GM12878 (cell line): Measurements from ENCODE around the gene SHISA7. TPM values are rescaled to one million over a fixed set of nuclear protein-coding genes. Genes with fewer than 3 reads are reported as not detected.

Experiments
- ATF7 ChIP-seq: fragments of 450-650 bp; IDR thresholded peaks from 2 replicates; pipeline ENCODE4 v1.6.1; 2016; ENCODE audit warnings: low read depth, mild to moderate bottlenecking
- BCL11A ChIP-seq: IDR thresholded peaks from 2 replicates; pipeline ENCODE4 v1.6.1; 2011; ENCODE audit warnings: low read depth, low read length
- CBX3 ChIP-seq: fragments of 200-600 bp; sonication (generic); IDR thresholded peaks from 2 replicates; pipeline ENCODE4 v1.6.1; 2016; ENCODE audit warnings: low read depth, borderline replicate concordance
- E4F1 ChIP-seq: fragments of 450-650 bp; IDR thresholded peaks from 2 replicates; pipeline ENCODE4 v1.6.1; 2018; ENCODE audit warnings: borderline replicate concordance, mild to moderate bottlenecking; ENCODE audit not compliant: partially characterized antibody
- ETV6 ChIP-seq, 2 experiments: fragments of 450-650 bp in 1 of 2; IDR thresholded peaks in 1 of 2; conservative IDR thresholded peaks in 1 of 2; 2 replicates each; pipeline ENCODE4 v1.6.1; 2014; ENCODE audit warnings: antibody characterized with exemption in 1 of 2, borderline replicate concordance in 1 of 2, low read depth in 1 of 2, mild to moderate bottlenecking in 1 of 2, moderate library complexity in 1 of 2
- FOS ChIP-seq: IDR thresholded peaks from 3 replicates; pipeline ENCODE4 v1.6.1; 2011; ENCODE audit warnings: borderline replicate concordance; ENCODE audit not compliant: insufficient read length; ENCODE audit errors: extremely low read depth
- HCFC1 ChIP-seq: fragments of 150-350 bp; IDR thresholded peaks from 2 replicates; pipeline ENCODE4 v1.6.1; 2014; ENCODE audit warnings: low read length
- KAT2A ChIP-seq: conservative IDR thresholded peaks from 2 replicates; pipeline ENCODE4 v1.6.1; 2011; ENCODE audit warnings: low read depth, low read length; ENCODE audit not compliant: control insufficient read depth
- MTA2 ChIP-seq: fragments of 450-650 bp; IDR thresholded peaks from 2 replicates; pipeline ENCODE4 v1.6.1; 2016; ENCODE audit warnings: low read depth, mild to moderate bottlenecking, moderate library complexity
- NR2F1 ChIP-seq: fragments of 450-650 bp; conservative IDR thresholded peaks from 2 replicates; pipeline ENCODE4 v1.6.1; 2017; ENCODE audit warnings: mild to moderate bottlenecking
- SIN3A ChIP-seq: IDR thresholded peaks from 2 replicates; pipeline ENCODE4 v1.6.1; 2012; ENCODE audit warnings: low read depth, low read length, improper control_type of control experiment
- SMARCA5 ChIP-seq: fragments of 450-650 bp; IDR thresholded peaks from 2 replicates; pipeline ENCODE4 v1.6.1; 2017; ENCODE audit warnings: mild to moderate bottlenecking
- USF1 ChIP-seq: IDR thresholded peaks from 2 replicates; pipeline ENCODE4 v1.6.1; 2011; ENCODE audit warnings: borderline replicate concordance, low read depth, mild to moderate bottlenecking, moderate library complexity, mixed read lengths, low read length; ENCODE audit not compliant: insufficient read depth; ENCODE audit errors: extremely low read length
- YY1 ChIP-seq: IDR thresholded peaks from 2 replicates; pipeline ENCODE4 v1.6.1; 2011; ENCODE audit warnings: low read depth, mild to moderate bottlenecking, low read length
- ZNF217 ChIP-seq: fragments of 450-650 bp; IDR thresholded peaks from 2 replicates; pipeline ENCODE4 v1.6.1; 2017; ENCODE audit warnings: antibody characterized with exemption, mild to moderate bottlenecking
- polyA plus RNA-seq, 11 experiments: library from polyadenylated mRNA; depleted of rRNA in 4 of 11; unstranded in 6 of 11; stranded (reverse) in 5 of 11; fragments of >200 nt; fragmentation: Nextera tagmentation in 4 of 11; fragmentation: Illumina TruSeq in 1 of 11; extraction: Ambion mirVana in 4 of 11; extraction: Trizol in 1 of 11; gene quantifications; 1 replicate in 1 of 11; 2 replicates in 10 of 11; pipeline versions ENCODE4 v1.2.1 to v1.2.3, GENCODE V29; 2011 to 2016; ENCODE audit warnings: inconsistent platforms in 2 of 11, missing spikeins in 2 of 11, low read depth in 1 of 11
- total RNA-seq, 4 experiments: library from RNA; depleted of rRNA in 3 of 4; stranded (reverse); fragments of >200 nt in 3 of 4; fragmentation: Illumina TruSeq in 1 of 4; extraction: Trizol in 1 of 4; gene quantifications; 2 replicates each; pipeline versions ENCODE4 v1.2.1 to v1.2.3, GENCODE V29; 2013 to 2021
- TF ChIP-seq, protein P1 (sequence below): IDR thresholded peaks from 2 replicates; pipeline ENCODE4 v1.6.1; 2011; ENCODE audit warnings: mild to moderate bottlenecking, low read depth, low read length, moderate library complexity; ENCODE audit not compliant: insufficient replicate concordance
- TF ChIP-seq, protein P2 (sequence below), 3 experiments: IDR thresholded peaks in 2 of 3; conservative IDR thresholded peaks in 1 of 3; 2 replicates each; pipeline ENCODE4 v1.5.1; 2011; ENCODE audit warnings: low read depth in 3 of 3, low read length in 3 of 3, mild to moderate bottlenecking in 3 of 3, control low read depth in 2 of 3, moderate library complexity in 2 of 3, inconsistent platforms in 1 of 3, mixed read lengths in 1 of 3; ENCODE audit not compliant: control insufficient read depth in 2 of 3, insufficient read depth in 1 of 3; ENCODE audit errors: extremely low read depth in 1 of 3
- TF ChIP-seq, protein P3 (sequence below): fragments of 450-650 bp; conservative IDR thresholded peaks from 2 replicates; pipeline ENCODE4 v1.6.1; 2017; ENCODE audit warnings: mild to moderate bottlenecking, moderate library complexity

SHISA7 gene
- total and polyA plus RNA-seq, 10 of the 15 experiments (the other 5 are each of a cell fraction or from before 2014, with no cell fraction given): 0.03 TPM; not detected in 9

DNA sequence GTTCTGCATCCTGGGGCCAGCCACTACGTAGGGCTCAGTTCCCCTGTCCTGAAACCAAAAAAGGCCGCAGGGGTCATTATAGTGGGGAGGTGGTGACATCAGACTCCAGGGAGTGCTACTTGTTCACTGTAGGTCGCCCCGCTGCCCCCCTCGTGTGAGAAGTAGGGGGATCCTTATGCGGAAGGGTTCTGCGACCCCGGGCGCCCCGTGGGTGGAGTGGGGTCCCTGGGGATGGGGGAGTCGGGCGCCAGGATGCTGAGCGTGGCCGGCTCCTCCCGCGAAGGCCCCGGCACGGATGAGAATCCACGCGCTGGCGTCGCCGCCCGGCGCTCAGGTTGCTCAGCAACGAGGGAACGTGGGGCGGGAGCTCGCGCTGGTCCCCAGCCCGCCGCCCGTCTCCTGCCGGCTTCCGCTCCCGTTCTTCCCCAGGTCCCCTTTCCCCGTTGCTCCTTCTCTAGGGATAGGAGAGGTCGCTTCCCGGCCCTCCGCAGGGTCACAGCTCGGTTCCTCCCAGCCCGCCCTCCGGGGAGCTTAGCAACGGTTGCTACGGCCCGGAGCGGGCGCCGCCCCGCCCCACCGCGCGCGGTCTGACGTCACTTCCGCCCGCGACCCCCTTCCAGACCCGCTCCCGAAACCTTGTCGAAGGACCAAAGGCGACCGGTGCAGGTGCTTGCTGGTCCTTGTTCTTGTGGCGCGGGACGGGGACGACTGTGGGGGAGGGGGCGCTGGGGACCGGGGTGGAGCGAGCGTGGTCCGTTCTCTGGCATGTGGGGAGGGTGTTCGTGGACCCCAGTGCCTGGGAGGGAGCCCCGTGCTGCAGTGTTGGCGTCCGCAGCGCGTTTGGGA, 41.7 kb upstream of the SHISA7 start, which contains the start of gene NAT14 (continued):
- no peak for TF ChIP-seq KAT2A
- TF ChIP-seq SMARCA5: no peak
- peak; percentile 45; the same call in 1 of the 2 replicates for TF ChIP-seq NR2F1
- TF ChIP-seq, protein P1, sequence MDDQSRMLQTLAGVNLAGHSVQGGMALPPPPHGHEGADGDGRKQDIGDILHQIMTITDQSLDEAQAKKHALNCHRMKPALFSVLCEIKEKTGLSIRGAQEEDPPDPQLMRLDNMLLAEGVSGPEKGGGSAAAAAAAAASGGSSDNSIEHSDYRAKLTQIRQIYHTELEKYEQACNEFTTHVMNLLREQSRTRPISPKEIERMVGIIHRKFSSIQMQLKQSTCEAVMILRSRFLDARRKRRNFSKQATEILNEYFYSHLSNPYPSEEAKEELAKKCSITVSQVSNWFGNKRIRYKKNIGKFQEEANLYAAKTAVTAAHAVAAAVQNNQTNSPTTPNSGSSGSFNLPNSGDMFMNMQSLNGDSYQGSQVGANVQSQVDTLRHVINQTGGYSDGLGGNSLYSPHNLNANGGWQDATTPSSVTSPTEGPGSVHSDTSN: no peak
- no peak for TF ChIP-seq BCL11A
- TF ChIP-seq, protein P2, sequence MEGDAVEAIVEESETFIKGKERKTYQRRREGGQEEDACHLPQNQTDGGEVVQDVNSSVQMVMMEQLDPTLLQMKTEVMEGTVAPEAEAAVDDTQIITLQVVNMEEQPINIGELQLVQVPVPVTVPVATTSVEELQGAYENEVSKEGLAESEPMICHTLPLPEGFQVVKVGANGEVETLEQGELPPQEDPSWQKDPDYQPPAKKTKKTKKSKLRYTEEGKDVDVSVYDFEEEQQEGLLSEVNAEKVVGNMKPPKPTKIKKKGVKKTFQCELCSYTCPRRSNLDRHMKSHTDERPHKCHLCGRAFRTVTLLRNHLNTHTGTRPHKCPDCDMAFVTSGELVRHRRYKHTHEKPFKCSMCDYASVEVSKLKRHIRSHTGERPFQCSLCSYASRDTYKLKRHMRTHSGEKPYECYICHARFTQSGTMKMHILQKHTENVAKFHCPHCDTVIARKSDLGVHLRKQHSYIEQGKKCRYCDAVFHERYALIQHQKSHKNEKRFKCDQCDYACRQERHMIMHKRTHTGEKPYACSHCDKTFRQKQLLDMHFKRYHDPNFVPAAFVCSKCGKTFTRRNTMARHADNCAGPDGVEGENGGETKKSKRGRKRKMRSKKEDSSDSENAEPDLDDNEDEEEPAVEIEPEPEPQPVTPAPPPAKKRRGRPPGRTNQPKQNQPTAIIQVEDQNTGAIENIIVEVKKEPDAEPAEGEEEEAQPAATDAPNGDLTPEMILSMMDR (IDR thresholded peaks at IDR 0.05 in 2 of 3, conservative IDR thresholded peaks at IDR 0.05 in 1 of 3; ENCODE audit: control insufficient read depth in 2 of 3, extremely low read depth in 1 of 3, insufficient read depth in 1 of 3, low read depth in 3 of 3, low read length in 3 of 3): no peak
- TF ChIP-seq YY1: peak; percentile 36; the same call in 1 of the 2 replicates
- no peak for TF ChIP-seq ETV6 (conservative IDR thresholded peaks at IDR 0.05 in 1 of 2, IDR thresholded peaks at IDR 0.05 in 1 of 2; ENCODE audit: borderline replicate concordance in 1 of 2, low read depth in 1 of 2)
- no peak for TF ChIP-seq USF1
- no peak for TF ChIP-seq CBX3
- TF ChIP-seq FOS: no peak
- TF ChIP-seq E4F1: no peak
- TF ChIP-seq MTA2: no peak
- peak; percentile 75 for TF ChIP-seq ATF7
- TF ChIP-seq, protein P3, sequence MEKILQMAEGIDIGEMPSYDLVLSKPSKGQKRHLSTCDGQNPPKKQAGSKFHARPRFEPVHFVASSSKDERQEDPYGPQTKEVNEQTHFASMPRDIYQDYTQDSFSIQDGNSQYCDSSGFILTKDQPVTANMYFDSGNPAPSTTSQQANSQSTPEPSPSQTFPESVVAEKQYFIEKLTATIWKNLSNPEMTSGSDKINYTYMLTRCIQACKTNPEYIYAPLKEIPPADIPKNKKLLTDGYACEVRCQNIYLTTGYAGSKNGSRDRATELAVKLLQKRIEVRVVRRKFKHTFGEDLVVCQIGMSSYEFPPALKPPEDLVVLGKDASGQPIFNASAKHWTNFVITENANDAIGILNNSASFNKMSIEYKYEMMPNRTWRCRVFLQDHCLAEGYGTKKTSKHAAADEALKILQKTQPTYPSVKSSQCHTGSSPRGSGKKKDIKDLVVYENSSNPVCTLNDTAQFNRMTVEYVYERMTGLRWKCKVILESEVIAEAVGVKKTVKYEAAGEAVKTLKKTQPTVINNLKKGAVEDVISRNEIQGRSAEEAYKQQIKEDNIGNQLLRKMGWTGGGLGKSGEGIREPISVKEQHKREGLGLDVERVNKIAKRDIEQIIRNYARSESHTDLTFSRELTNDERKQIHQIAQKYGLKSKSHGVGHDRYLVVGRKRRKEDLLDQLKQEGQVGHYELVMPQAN: peak; percentile 79
- no peak for TF ChIP-seq ZNF217
- no peak; the same call in 1 of the 2 replicates for TF ChIP-seq HCFC1
- peak; percentile 71; the same call in 1 of the 2 replicates for TF ChIP-seq SIN3A
